GM23248 (cell line): ENCODE results near the gene SSR3.

Experiments
- EZH2 ChIP-seq: fragments of 200-600 bp; sonication (generic); IDR thresholded peaks from 2 replicates; pipeline ENCODE4 v1.6.1; 2018; ENCODE audit warnings: antibody characterized with exemption, mild to moderate bottlenecking; ENCODE audit not compliant: insufficient read depth, poor library complexity, severe bottlenecking
- EZH2phosphoT487 ChIP-seq: fragments of 200-600 bp; sonication (generic); IDR thresholded peaks from 2 replicates; pipeline ENCODE4 v1.6.1; 2018; ENCODE audit warnings: antibody characterized with exemption, moderate library complexity, mild to moderate bottlenecking, low read depth; ENCODE audit not compliant: insufficient read depth

DNA sequence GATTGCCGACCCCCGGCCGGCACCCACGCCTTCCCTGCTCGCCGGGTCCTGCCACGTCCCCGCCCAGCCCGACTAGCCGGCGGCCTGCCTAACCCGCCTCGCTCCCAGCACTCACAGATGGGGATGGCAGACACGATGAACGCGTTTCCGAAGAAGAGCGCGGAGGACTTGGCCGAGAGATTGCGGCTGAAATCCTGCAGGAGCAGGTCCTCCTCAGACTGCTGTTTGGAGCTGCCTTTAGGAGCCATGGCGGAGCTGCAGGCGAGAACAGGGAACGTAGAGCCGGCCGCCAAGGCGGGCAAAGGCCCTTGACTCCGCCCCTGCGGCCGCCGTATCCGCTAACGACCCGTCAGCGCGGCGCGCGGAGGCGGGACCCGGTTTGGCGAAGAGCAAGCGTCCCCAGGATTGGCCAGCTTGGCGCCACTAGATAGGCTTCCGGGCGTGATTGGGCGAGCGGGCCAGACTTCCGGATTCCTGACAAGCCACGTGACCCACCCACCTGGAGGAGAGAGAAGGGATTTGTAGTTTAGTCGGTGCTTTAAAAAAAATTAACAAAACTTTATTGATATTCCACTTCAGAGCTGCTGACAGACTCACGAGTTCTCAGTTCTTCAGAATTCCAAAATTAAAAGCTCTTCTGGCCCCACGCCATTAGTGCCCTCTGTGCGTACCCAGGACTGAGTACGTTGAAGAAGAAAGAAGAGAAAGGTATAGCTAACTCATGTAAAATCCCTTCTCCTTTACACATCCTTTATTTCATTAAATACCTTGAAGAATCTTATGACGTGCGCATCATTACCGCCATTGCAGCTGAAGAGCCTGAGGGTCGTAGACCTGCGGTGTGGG, at the start of gene SSR3:
- TF ChIP-seq EZH2 (no peak), EZH2phosphoT487 (no peak)
